IMR-90 (cell line): ENCODE results near the gene CTSO. TPM values are rescaled to one million over a fixed set of nuclear protein-coding genes. Genes with fewer than 3 reads are reported as not detected.

Experiments used
- ATAC-seq: fragments of 200-7000 bp; cut with Tn5 transposase; 2 replicates; pipeline ENCODE4 v1.9.1; 2020; ENCODE audit warnings: low read depth, mild to moderate bottlenecking, moderate library complexity
- BruUV-seq: library from RNA; stranded (reverse); fragments of 400-500 nt; replicated peaks from 2 replicates; lab custom pipeline; 2021; lab: Mats Ljungman, UMichigan
- CTCF ChIA-PET: fragments of 300-600 bp; formaldehyde crosslinking; extraction: SDS; loops from one replicate; lab custom pipeline; 2021; ENCODE audit warnings: antibody characterized with exemption; lab: Yijun Ruan, JAX
- POLR2A ChIA-PET: fragments of 300-600 bp; sonication (Branson Sonifier 250); formaldehyde crosslinking; loops from one replicate; lab custom pipeline; 2022; ENCODE audit warnings: antibody characterized with exemption; ENCODE audit not compliant: unreplicated experiment; lab: Charles Lee
- DNase-seq: peaks from one replicate; pipeline ENCODE4 v3.0.0; 2013
- H2AFZ ChIP-seq: replicated peaks from 2 replicates; pipeline ENCODE3; 2013; ENCODE audit warnings: low read length, mild to moderate bottlenecking; ENCODE audit not compliant: poor library complexity
- H2AK5ac ChIP-seq: 2 replicates; pipeline ENCODE4 v1.6.1; 2013; ENCODE audit warnings: low read depth, low read length, inconsistent platforms
- H2AK9ac ChIP-seq: replicated peaks from 2 replicates; pipeline ENCODE3; 2013; ENCODE audit warnings: mild to moderate bottlenecking, low read depth, low read length, moderate library complexity; ENCODE audit not compliant: poor library complexity
- H2BK120ac ChIP-seq: 2 replicates; pipeline ENCODE4 v1.6.1; 2013; ENCODE audit warnings: low read depth, low read length, inconsistent platforms
- H2BK15ac ChIP-seq: 3 replicates; pipeline ENCODE4 v1.6.1; 2013; ENCODE audit warnings: low read depth, low read length, inconsistent platforms
- H2BK20ac ChIP-seq: 2 replicates; pipeline ENCODE4 v1.6.1; 2013; ENCODE audit warnings: low read depth, mild to moderate bottlenecking, inconsistent platforms, low read length, moderate library complexity
- H2BK5ac ChIP-seq: 2 replicates; pipeline ENCODE4 v1.6.1; 2013; ENCODE audit warnings: mild to moderate bottlenecking, low read depth, low read length, inconsistent platforms; ENCODE audit not compliant: poor library complexity, severe bottlenecking
- H3K14ac ChIP-seq: replicated peaks from 2 replicates; pipeline ENCODE4 v1.6.1; 2013; ENCODE audit warnings: low read depth, low read length, inconsistent platforms
- H3K18ac ChIP-seq: 2 replicates; pipeline ENCODE4 v1.6.1; 2013; ENCODE audit warnings: low read depth, low read length, control low read depth
- H3K23ac ChIP-seq: 2 replicates; pipeline ENCODE4 v1.6.1; 2013; ENCODE audit warnings: low read depth, low read length, inconsistent platforms
- H3K27ac ChIP-seq: 2 replicates; pipeline ENCODE4 v1.5.1; 2013; ENCODE audit warnings: mild to moderate bottlenecking, control low read depth, low read length; ENCODE audit not compliant: insufficient read depth
- H3K27me3 ChIP-seq: 2 replicates; pipeline ENCODE4 v1.6.1; 2013; ENCODE audit warnings: low read length; ENCODE audit not compliant: control insufficient read depth, insufficient read depth
- H3K36me3 ChIP-seq: 2 replicates; pipeline ENCODE4 v1.6.1; 2013; ENCODE audit warnings: low read length, mixed read lengths; ENCODE audit not compliant: control insufficient read depth, insufficient read depth
- H3K4ac ChIP-seq: 2 replicates; pipeline ENCODE4 v1.6.1; 2013; ENCODE audit warnings: low read depth, low read length, inconsistent platforms
- H3K4me1 ChIP-seq: 2 replicates; pipeline ENCODE4 v1.6.1; 2013; ENCODE audit warnings: low read length, mixed read lengths; ENCODE audit not compliant: control insufficient read depth, insufficient read depth
- H3K4me2 ChIP-seq: 2 replicates; pipeline ENCODE4 v1.6.1; 2013; ENCODE audit warnings: low read depth, mild to moderate bottlenecking, control low read depth, low read length, moderate library complexity
- H3K4me3 ChIP-seq: 2 replicates; pipeline ENCODE4 v1.5.1; 2013; ENCODE audit warnings: low read depth, mild to moderate bottlenecking, control low read depth, low read length, moderate library complexity; ENCODE audit not compliant: insufficient read depth
- H3K56ac ChIP-seq: 2 replicates; pipeline ENCODE4 v1.6.1; 2013; ENCODE audit warnings: low read length, inconsistent platforms; ENCODE audit not compliant: insufficient read depth; ENCODE audit errors: extremely low read depth
- H3K79me1 ChIP-seq, 2 experiments: 2 replicates each; pipeline ENCODE4 v1.6.1; 2013; ENCODE audit warnings: low read length in 2 of 2, inconsistent platforms in 1 of 2, low read depth in 1 of 2
- H3K9ac ChIP-seq: 2 replicates; pipeline ENCODE4 v1.6.1; 2013; ENCODE audit warnings: low read depth, low read length, control low read depth
- H3K9me1 ChIP-seq: 2 replicates; pipeline ENCODE4 v1.6.1; 2013; ENCODE audit warnings: low read length, inconsistent platforms; ENCODE audit not compliant: insufficient read depth
- H3K9me3 ChIP-seq: 2 replicates; pipeline ENCODE4 v1.6.1; 2013; ENCODE audit warnings: low read length; ENCODE audit not compliant: control insufficient read depth, insufficient read depth
- H4K20me1 ChIP-seq: 2 replicates; pipeline ENCODE4 v1.6.1; 2013; ENCODE audit warnings: low read length, inconsistent platforms; ENCODE audit not compliant: insufficient read depth
- H4K5ac ChIP-seq: 2 replicates; pipeline ENCODE4 v1.6.1; 2013; ENCODE audit warnings: mild to moderate bottlenecking, low read depth, low read length, control low read depth
- H4K8ac ChIP-seq, 2 experiments: 2 replicates each; pipeline ENCODE4 v1.6.1; 2013; ENCODE audit warnings: low read depth in 2 of 2, low read length in 2 of 2, control low read depth in 1 of 2, inconsistent platforms in 1 of 2
- H4K91ac ChIP-seq: 2 replicates; pipeline ENCODE4 v1.6.1; 2013; ENCODE audit warnings: low read depth, low read length, inconsistent platforms; ENCODE audit not compliant: insufficient read depth
- BHLHE40 ChIP-seq: fragments of 150-350 bp; IDR thresholded peaks from 2 replicates; pipeline ENCODE4 v1.6.1; 2016; ENCODE audit warnings: mild to moderate bottlenecking, low read depth, low read length
- CEBPB ChIP-seq: IDR thresholded peaks from 2 replicates; pipeline ENCODE4 v1.6.1; 2012; ENCODE audit warnings: low read depth, low read length, improper control_type of control experiment
- CHD1 ChIP-seq: IDR thresholded peaks from 2 replicates; pipeline ENCODE4 v1.6.1; 2012; ENCODE audit warnings: low read depth, low read length, improper control_type of control experiment
- FOS ChIP-seq: fragments of 150-350 bp; IDR thresholded peaks from 2 replicates; pipeline ENCODE4 v1.6.1; 2016; ENCODE audit warnings: low read depth, low read length
- MAFK ChIP-seq: IDR thresholded peaks from 2 replicates; pipeline ENCODE4 v1.6.1; 2012; ENCODE audit warnings: low read depth, low read length, improper control_type of control experiment
- MAZ ChIP-seq: IDR thresholded peaks from 2 replicates; pipeline ENCODE4 v1.6.1; 2012; ENCODE audit warnings: low read depth, mild to moderate bottlenecking, low read length, improper control_type of control experiment, moderate library complexity, borderline replicate concordance
- MXI1 ChIP-seq: IDR thresholded peaks from 2 replicates; pipeline ENCODE4 v1.6.1; 2012; ENCODE audit warnings: low read depth, mild to moderate bottlenecking, low read length, moderate library complexity, borderline replicate concordance
- NFE2L2 ChIP-seq: fragments of 150-350 bp; IDR thresholded peaks from 2 replicates; pipeline ENCODE4 v1.6.1; 2016; ENCODE audit warnings: low read depth, mild to moderate bottlenecking, low read length
- POLR2A ChIP-seq: IDR thresholded peaks from 2 replicates; pipeline ENCODE4 v1.6.1; 2012; ENCODE audit warnings: mild to moderate bottlenecking, low read depth, low read length
- RAD21 ChIP-seq: IDR thresholded peaks from 2 replicates; pipeline ENCODE4 v1.6.1; 2012; ENCODE audit warnings: low read length, improper control_type of control experiment
- RCOR1 ChIP-seq: IDR thresholded peaks from 2 replicates; pipeline ENCODE4 v1.6.1; 2012; ENCODE audit warnings: mild to moderate bottlenecking, low read length, improper control_type of control experiment; ENCODE audit not compliant: insufficient replicate concordance
- RFX5 ChIP-seq: IDR thresholded peaks from 2 replicates; pipeline ENCODE4 v1.8.0; 2012; ENCODE audit warnings: low read depth, mild to moderate bottlenecking, low read length, moderate library complexity
- SMC3 ChIP-seq: fragments of 150-350 bp; IDR thresholded peaks from 2 replicates; pipeline ENCODE4 v1.6.1; 2016; ENCODE audit warnings: low read depth, mild to moderate bottlenecking, antibody characterized with exemption, low read length, moderate library complexity
- WGBS, 2 experiments: methylation state at CpG; one replicate each; pipeline versions ENCODE4 v1.1.5 to v1.1.7; 2013; ENCODE audit warnings: missing lambda C conversion rate in 2 of 2; ENCODE audit not compliant: insufficient read length in 1 of 2; ENCODE audit errors: extremely low coverage in 2 of 2; 5-methylcytosine and 5-hydroxymethylcytosine counted together
- dilution Hi-C: fragments of 300-500 bp; cut with HindIII; formaldehyde crosslinking; loops from one replicate; pipeline ENCODE4 v1.14.3; 2018; ENCODE audit warnings: low sequenced_read_pairs; ENCODE audit not compliant: unreplicated experiment
- in situ Hi-C: fragments of 300-500 bp; cut with MboI; formaldehyde crosslinking; loops from 3 replicates; pipeline ENCODE4 v1.14.3; 2019; ENCODE audit warnings: low sequenced_read_pairs, inconsistent platforms, mixed read lengths
- intact Hi-C: fragments of 100-400 bp; cut with micrococcal nuclease; formaldehyde crosslinking; loops from 2 replicates; pipeline ENCODE4 v1.10.0; 2022
- polyA plus RNA-seq, 3 experiments: library from polyadenylated mRNA; depleted of rRNA; stranded (reverse); fragments of >200 nt; gene quantifications; 2 replicates each; pipeline ENCODE4 v1.2.3, GENCODE V29; 2012; ENCODE audit warnings: low replicate concordance in 1 of 3
- total RNA-seq: library from RNA; depleted of rRNA; stranded (reverse); fragments of >200 nt; gene quantifications from 2 replicates; pipeline ENCODE4 v1.2.3, GENCODE V29; 2012
- TF ChIP-seq, protein P1 (sequence below): fragments of 150-350 bp; IDR thresholded peaks from 2 replicates; pipeline ENCODE4 v1.6.1; 2017; ENCODE audit warnings: mild to moderate bottlenecking, antibody characterized with exemption, low read length, low read depth

The CTSO gene
- total and polyA plus RNA-seq, 2 of the 4 experiments (the other 2 are of a cell fraction): 2.9 to 3.9 TPM

DNA sequence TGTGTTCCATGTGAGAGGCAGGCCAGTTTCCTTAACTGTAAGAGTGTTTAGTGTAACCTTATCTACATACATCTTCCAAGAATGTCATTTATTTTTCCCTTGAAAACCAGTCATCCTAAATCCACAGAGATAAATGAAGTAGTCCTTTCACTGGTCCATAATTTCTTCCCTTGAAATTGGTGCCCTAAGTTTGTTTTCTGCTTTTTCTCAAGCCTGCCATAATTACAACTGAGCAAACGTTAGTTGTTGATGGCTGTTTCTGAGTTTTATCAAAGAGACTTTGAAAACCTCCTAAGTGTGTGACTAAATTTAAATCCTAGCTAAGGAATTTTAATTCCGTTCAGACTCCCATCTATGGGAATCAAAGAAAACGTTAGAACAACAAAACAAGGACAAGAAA, 53.8 kb downstream of the CTSO start:
- H2AK9ac ChIP-seq: no peak overlapping the region
- H2AK5ac ChIP-seq: no peak overlapping the region
- ChIA-PET POLR2A (no interaction called here), CTCF (no interaction called here)
- no peak overlapping the region for H4K8ac ChIP-seq
- no peak overlapping the region for H4K91ac ChIP-seq
- no peaks in the 10 kb centered on the region for H3K36me3 ChIP-seq
- no peak overlapping the region for H3K4me3 ChIP-seq
- dilution Hi-C loops (no loop called here), intact Hi-C loops (no loop called here), in situ Hi-C loops (no loop called here)
- no peaks in the 10 kb centered on the region for H4K20me1 ChIP-seq
- no TSS peak for BruUV-seq
- no peak for DNase-seq
- H3K9me1 ChIP-seq: no peaks in the 10 kb centered on the region
- H3K79me1 ChIP-seq: no peaks in the 10 kb centered on the region
- WGBS, 2 experiments: no CpG with 5 or more reads among the region's 3 CpGs
- no peak overlapping the region for H3K56ac ChIP-seq
- H2BK120ac ChIP-seq: no peak overlapping the region
- H3K4me2 ChIP-seq: no peak overlapping the region
- H3K4me1 ChIP-seq: no peaks in the 10 kb centered on the region
- no peak overlapping the region for H3K27ac ChIP-seq
- H2AFZ ChIP-seq: no peak overlapping the region
- no peak overlapping the region for H3K23ac ChIP-seq
- no peak overlapping the region for H3K14ac ChIP-seq
- no peaks in the 10 kb centered on the region for H3K27me3 ChIP-seq
- no peak overlapping the region for H2BK20ac ChIP-seq
- no peak overlapping the region for H3K18ac ChIP-seq
- H3K9ac ChIP-seq: no peak overlapping the region
- no peaks in the 10 kb centered on the region for H3K9me3 ChIP-seq
- no peak overlapping the region for H3K4ac ChIP-seq
- TF ChIP-seq POLR2A (no peak), BHLHE40 (no peak), CEBPB (no peak), FOS (no peak), RCOR1 (no peak), CHD1 (no peak), NFE2L2 (no peak), MXI1 (no peak), MAZ (no peak), MAFK (no peak), RAD21 (no peak), SMC3 (no peak), RFX5 (no peak)
- TF ChIP-seq, protein P1, sequence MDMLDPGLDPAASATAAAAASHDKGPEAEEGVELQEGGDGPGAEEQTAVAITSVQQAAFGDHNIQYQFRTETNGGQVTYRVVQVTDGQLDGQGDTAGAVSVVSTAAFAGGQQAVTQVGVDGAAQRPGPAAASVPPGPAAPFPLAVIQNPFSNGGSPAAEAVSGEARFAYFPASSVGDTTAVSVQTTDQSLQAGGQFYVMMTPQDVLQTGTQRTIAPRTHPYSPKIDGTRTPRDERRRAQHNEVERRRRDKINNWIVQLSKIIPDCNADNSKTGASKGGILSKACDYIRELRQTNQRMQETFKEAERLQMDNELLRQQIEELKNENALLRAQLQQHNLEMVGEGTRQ: no peak
- no peak overlapping the region for H4K5ac ChIP-seq
- H2BK5ac ChIP-seq: no peak overlapping the region
- H2BK15ac ChIP-seq: no peak overlapping the region
- ATAC-seq: no peak
